Astrocyte (in vitro differentiated cells and primary cell): ENCODE data around the gene DCAF5.

Experiments used
- EZH2 ChIP-seq: IDR thresholded peaks from 2 replicates; pipeline ENCODE4 v1.6.1; 2012; ENCODE audit warnings: mild to moderate bottlenecking, low read length, inconsistent platforms; ENCODE audit not compliant: insufficient read depth
- TF ChIP-seq, protein P1 (sequence below): IDR thresholded peaks from 2 replicates; pipeline ENCODE4 v1.5.1; 2011; ENCODE audit warnings: low read depth, mild to moderate bottlenecking, inconsistent platforms, low read length, moderate library complexity; ENCODE audit not compliant: insufficient read depth

DNA sequence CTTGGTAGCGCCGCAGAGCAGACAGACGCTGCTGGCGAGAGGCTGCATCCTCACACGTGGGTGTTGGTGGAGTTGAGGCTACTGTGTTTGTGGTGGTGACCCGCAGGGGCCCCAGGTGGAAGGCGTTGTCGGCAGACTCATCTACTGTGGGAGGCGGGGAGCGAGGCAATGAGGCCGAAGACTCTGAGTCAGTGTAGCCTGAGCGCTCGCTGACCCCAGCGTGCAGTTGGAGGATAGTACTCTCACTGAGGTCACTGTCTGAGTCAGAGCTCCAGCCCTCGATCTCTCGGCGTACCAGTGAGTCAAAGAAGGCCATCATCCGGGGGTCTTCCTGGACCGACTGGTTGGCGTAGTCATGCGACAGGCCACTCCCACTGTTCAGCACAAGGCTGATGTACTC lies 97.8 kb downstream of the DCAF5 start:
- TF ChIP-seq EZH2: no peak
- TF ChIP-seq, protein P1, sequence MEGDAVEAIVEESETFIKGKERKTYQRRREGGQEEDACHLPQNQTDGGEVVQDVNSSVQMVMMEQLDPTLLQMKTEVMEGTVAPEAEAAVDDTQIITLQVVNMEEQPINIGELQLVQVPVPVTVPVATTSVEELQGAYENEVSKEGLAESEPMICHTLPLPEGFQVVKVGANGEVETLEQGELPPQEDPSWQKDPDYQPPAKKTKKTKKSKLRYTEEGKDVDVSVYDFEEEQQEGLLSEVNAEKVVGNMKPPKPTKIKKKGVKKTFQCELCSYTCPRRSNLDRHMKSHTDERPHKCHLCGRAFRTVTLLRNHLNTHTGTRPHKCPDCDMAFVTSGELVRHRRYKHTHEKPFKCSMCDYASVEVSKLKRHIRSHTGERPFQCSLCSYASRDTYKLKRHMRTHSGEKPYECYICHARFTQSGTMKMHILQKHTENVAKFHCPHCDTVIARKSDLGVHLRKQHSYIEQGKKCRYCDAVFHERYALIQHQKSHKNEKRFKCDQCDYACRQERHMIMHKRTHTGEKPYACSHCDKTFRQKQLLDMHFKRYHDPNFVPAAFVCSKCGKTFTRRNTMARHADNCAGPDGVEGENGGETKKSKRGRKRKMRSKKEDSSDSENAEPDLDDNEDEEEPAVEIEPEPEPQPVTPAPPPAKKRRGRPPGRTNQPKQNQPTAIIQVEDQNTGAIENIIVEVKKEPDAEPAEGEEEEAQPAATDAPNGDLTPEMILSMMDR: no peak
